Muscle layer of duodenum (tissue), 2 donors: Measurements from ENCODE around the gene ATP2C2.
"Not testable (repeated sequence)": the region's sequence is repeated elsewhere in the genome, so short reads cannot be mapped to it uniquely, and the experiment has no call there.

Experiments used
- H3K27ac ChIP-seq: one replicate; pipeline ENCODE4 v1.7.0; 2013; ENCODE audit warnings: mild to moderate bottlenecking, low read length
- H3K27me3 ChIP-seq: one replicate; pipeline ENCODE4 v1.7.0; 2013; ENCODE audit warnings: low read depth, mild to moderate bottlenecking, control low read depth, low read length
- H3K36me3 ChIP-seq, 2 donors: one replicate each; pipeline ENCODE4 v1.7.0; 2013; ENCODE audit warnings: low read length in 2 of 2, control low read depth in 1 of 2, mild to moderate bottlenecking in 1 of 2; ENCODE audit not compliant: insufficient read depth in 2 of 2, control insufficient read depth in 1 of 2
- H3K4me1 ChIP-seq, 2 donors: one replicate each; pipeline ENCODE4 v1.7.0; 2013; ENCODE audit warnings: low read length in 2 of 2, mild to moderate bottlenecking in 2 of 2, control low read depth in 1 of 2, moderate library complexity in 1 of 2; ENCODE audit not compliant: insufficient read depth in 2 of 2, control insufficient read depth in 1 of 2
- H3K4me3 ChIP-seq, 2 donors: one replicate each; pipeline ENCODE4 v1.7.0; 2013; ENCODE audit warnings: low read length in 2 of 2, low read depth in 1 of 2, mild to moderate bottlenecking in 1 of 2
- H3K9me3 ChIP-seq, 2 donors: one replicate each; pipeline ENCODE4 v1.7.0; 2013; ENCODE audit warnings: low read length in 2 of 2, control low read depth in 1 of 2, mild to moderate bottlenecking in 1 of 2; ENCODE audit not compliant: control insufficient read depth in 1 of 2
- donor health status: healthy.

The ATP2C2 gene

GRCh38 chr16:84341528-84342295 lies 26.6 kb upstream of the ATP2C2 start:
- no peak overlapping the region for H3K27ac ChIP-seq
- H3K36me3 ChIP-seq, result no peaks in the 10 kb centered on the region
- H3K9me3 ChIP-seq, result no peaks in the 10 kb centered on the region
- no peaks in the 10 kb centered on the region for H3K4me1 ChIP-seq
- H3K4me3 ChIP-seq, result no peak overlapping the region
- no peaks in the 10 kb centered on the region for H3K27me3 ChIP-seq

- not testable (repeated sequence) for H3K4me3 ChIP-seq, H3K27me3 ChIP-seq, H3K36me3 ChIP-seq, H3K9me3 ChIP-seq, H3K4me1 ChIP-seq, H3K27ac ChIP-seq
Observed at GRCh38 chr16:84343800-84344199, 24.5 kb upstream of the ATP2C2 start.

GRCh38 chr16:84344781-84345180 lies 23.6 kb upstream of the ATP2C2 start:
- no peak overlapping the region for H3K4me3 ChIP-seq
- no peaks in the 10 kb centered on the region for H3K36me3 ChIP-seq
- no peaks in the 10 kb centered on the region for H3K9me3 ChIP-seq
- H3K4me1 ChIP-seq, result no peaks in the 10 kb centered on the region
- H3K27ac ChIP-seq, result no peak overlapping the region
- H3K27me3 ChIP-seq, result no peaks in the 10 kb centered on the region

GRCh38 chr16:84347161-84347560 lies 21.2 kb upstream of the ATP2C2 start:
- Histone ChIP-seq H3K4me1 (no peaks in the 10 kb centered on the region), H3K4me3 (no peak overlapping the region), H3K27ac (no peak overlapping the region), H3K9me3 (no peaks in the 10 kb centered on the region), H3K27me3 (no peaks in the 10 kb centered on the region), H3K36me3 (no peaks in the 10 kb centered on the region)

GRCh38 chr16:84348386-84348888 lies 19.9 kb upstream of the ATP2C2 start:
- H3K4me1 ChIP-seq, result no peaks in the 10 kb centered on the region
- no peak overlapping the region for H3K4me3 ChIP-seq
- no peaks in the 10 kb centered on the region for H3K36me3 ChIP-seq
- H3K9me3 ChIP-seq, result no peaks in the 10 kb centered on the region
- no peak overlapping the region for H3K27ac ChIP-seq
- H3K27me3 ChIP-seq, result no peaks in the 10 kb centered on the region

- H3K27ac ChIP-seq, result no peak overlapping the region
Observed at GRCh38 chr16:84349862-84350684, 18.3 kb upstream of the ATP2C2 start.

GRCh38 chr16:84350685-84351400 lies 17.5 kb upstream of the ATP2C2 start:
- H3K27ac ChIP-seq, result no peak overlapping the region
- H3K36me3 ChIP-seq, result no peaks in the 10 kb centered on the region
- H3K27me3 ChIP-seq, result no peaks in the 10 kb centered on the region
- H3K4me1 ChIP-seq, result no peaks in the 10 kb centered on the region
- no peaks in the 10 kb centered on the region for H3K9me3 ChIP-seq
- H3K4me3 ChIP-seq, result no peak overlapping the region

More at GRCh38 chr16:84349862-84350684, 18.3 kb upstream of the ATP2C2 start:
- Histone ChIP-seq H3K4me3 (no peak overlapping the region), H3K9me3 (no peaks in the 10 kb centered on the region), H3K36me3 (no peaks in the 10 kb centered on the region), H3K4me1 (no peaks in the 10 kb centered on the region), H3K27me3 (no peaks in the 10 kb centered on the region)

GRCh38 chr16:84351630-84352029 lies 16.7 kb upstream of the ATP2C2 start:
- Histone ChIP-seq H3K4me3 (no peak overlapping the region), H3K9me3 (no peaks in the 10 kb centered on the region), H3K27me3 (no peaks in the 10 kb centered on the region), H3K36me3 (no peaks in the 10 kb centered on the region), H3K27ac (no peak overlapping the region), H3K4me1 (no peaks in the 10 kb centered on the region)

- Histone ChIP-seq H3K4me3 (no peak overlapping the region), H3K27me3 (no peaks in the 10 kb centered on the region), H3K36me3 (no peaks in the 10 kb centered on the region), H3K4me1 (peaks cover 0 to 6% of the 10 kb centered on the region in 2 donors), H3K27ac (no peak overlapping the region), H3K9me3 (no peaks in the 10 kb centered on the region)
Observed at GRCh38 chr16:84354306-84354705, 14.0 kb upstream of the ATP2C2 start.

- Histone ChIP-seq H3K4me1 (peaks cover 0 to 6% of the 10 kb centered on the region in 2 donors), H3K27me3 (no peaks in the 10 kb centered on the region), H3K36me3 (no peaks in the 10 kb centered on the region), H3K9me3 (no peaks in the 10 kb centered on the region), H3K4me3 (no peak overlapping the region), H3K27ac (no peak overlapping the region)
Observed at GRCh38 chr16:84355149-84355548, 13.2 kb upstream of the ATP2C2 start.

GRCh38 chr16:84356176-84356575 lies 12.2 kb upstream of the ATP2C2 start:
- Histone ChIP-seq H3K4me3 (no peak overlapping the region), H3K27me3 (no peaks in the 10 kb centered on the region), H3K9me3 (no peaks in the 10 kb centered on the region), H3K36me3 (no peaks in the 10 kb centered on the region), H3K4me1 (peaks cover 0 to 6% of the 10 kb centered on the region in 2 donors), H3K27ac (no peak overlapping the region)
